Activated CD4-positive, alpha-beta memory T cell treated with anti-CD3 and anti-CD28 coated beads for 36 hours (primary cell): ENCODE data around the gene CYP2D6. TPM values are rescaled to one million over a fixed set of nuclear protein-coding genes. Genes with fewer than 3 reads are reported as not detected.

ENCODE experiments used
- CTCF ChIA-PET: fragments of 350-600 bp; sonication (Branson Sonifier 250); formaldehyde crosslinking; loops from one replicate; lab custom pipeline; 2021; ENCODE audit warnings: antibody characterized with exemption, inconsistent platforms; lab: Charles Lee
- POLR2A ChIA-PET: fragments of 350-600 bp; sonication (Branson Sonifier 250); formaldehyde crosslinking; loops from one replicate; lab custom pipeline; 2021; ENCODE audit warnings: antibody characterized with exemption; lab: Charles Lee
- DNase-seq: peaks from one replicate; pipeline ENCODE4 v3.0.0-alpha.2; 2020
- H3K27ac Mint-ChIP-seq: one replicate; pipeline ENCODE4 v1.8.0; 2021; ENCODE audit warnings: mixed read lengths
- H3K27me3 Mint-ChIP-seq: one replicate; pipeline ENCODE4 v1.8.0; 2021; ENCODE audit warnings: mixed read lengths
- H3K36me3 Mint-ChIP-seq: one replicate; pipeline ENCODE4 v1.8.0; 2021; ENCODE audit warnings: mixed read lengths
- H3K4me1 Mint-ChIP-seq: one replicate; pipeline ENCODE4 v1.8.0; 2021; ENCODE audit warnings: low read depth, mixed read lengths
- H3K4me3 Mint-ChIP-seq: one replicate; pipeline ENCODE4 v1.8.0; 2021; ENCODE audit warnings: mild to moderate bottlenecking, mixed read lengths
- H3K9me3 Mint-ChIP-seq: one replicate; pipeline ENCODE4 v1.8.0; 2021; ENCODE audit warnings: mixed read lengths
- intact Hi-C: fragments of 100-400 bp; cut with micrococcal nuclease; formaldehyde crosslinking; loops from one replicate; pipeline ENCODE4 v1.15.1; 2023
- total RNA-seq, 2 experiments: library from RNA; stranded (reverse); gene quantifications; one replicate each; pipeline ENCODE4 v1.2.3, GENCODE V29; 2021

The CYP2D6 gene
- total RNA-seq, 2 experiments from 2014 or later = 1.5 to 1.9 TPM

DNA sequence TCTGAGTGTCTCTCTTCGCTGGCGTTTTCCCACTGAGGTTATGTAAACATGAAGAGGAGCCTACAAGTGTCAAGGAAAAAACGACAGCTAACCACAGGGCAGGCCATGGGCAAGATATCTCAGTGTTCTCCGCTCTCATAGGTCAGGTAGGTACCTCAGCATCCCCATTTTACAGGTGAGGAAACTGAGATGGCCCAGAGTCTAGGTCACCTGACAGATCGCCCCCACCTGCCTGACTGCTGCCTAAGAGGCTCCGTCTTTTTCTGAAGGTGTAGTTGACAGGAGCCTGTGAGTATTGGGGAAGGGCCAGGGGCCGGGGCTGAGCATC is 39.2 kb downstream of the CYP2D6 start:
- H3K9me3 Mint-ChIP-seq = peaks cover 7% of the 10 kb centered on the region
- H3K4me3 Mint-ChIP-seq = peak overlapping the region; percentile 97
- ChIA-PET CTCF (interaction anchor here (0.7 to 5.5 kb wide), 25 partner anchors 11 to 382 kb away, joined by 3 to 75 read pairs (median 5); partner anchors contain the start of genes CENPM, SEPTIN3 and SMDT1), POLR2A (interaction anchor here (0.8 to 4.3 kb wide), 13 partner anchors 11 to 523 kb away, joined by 3 to 52 read pairs (median 5); partner anchors contain the start of genes CCDC134, CENPM, NAGA and SMDT1)
- H3K36me3 Mint-ChIP-seq = peaks cover 26% of the 10 kb centered on the region
- DNase-seq = no peak
- peak overlapping the region; percentile 99 for H3K27ac Mint-ChIP-seq
- no peaks in the 10 kb centered on the region for H3K27me3 Mint-ChIP-seq
- intact Hi-C loops = loop anchor here (1.0 to 5.0 kb wide), 7 partner anchors 29 to 461 kb away; partner anchors contain the start of genes SERHL2 and SREBF2
- peaks cover 26% of the 10 kb centered on the region for H3K4me1 Mint-ChIP-seq

DNA sequence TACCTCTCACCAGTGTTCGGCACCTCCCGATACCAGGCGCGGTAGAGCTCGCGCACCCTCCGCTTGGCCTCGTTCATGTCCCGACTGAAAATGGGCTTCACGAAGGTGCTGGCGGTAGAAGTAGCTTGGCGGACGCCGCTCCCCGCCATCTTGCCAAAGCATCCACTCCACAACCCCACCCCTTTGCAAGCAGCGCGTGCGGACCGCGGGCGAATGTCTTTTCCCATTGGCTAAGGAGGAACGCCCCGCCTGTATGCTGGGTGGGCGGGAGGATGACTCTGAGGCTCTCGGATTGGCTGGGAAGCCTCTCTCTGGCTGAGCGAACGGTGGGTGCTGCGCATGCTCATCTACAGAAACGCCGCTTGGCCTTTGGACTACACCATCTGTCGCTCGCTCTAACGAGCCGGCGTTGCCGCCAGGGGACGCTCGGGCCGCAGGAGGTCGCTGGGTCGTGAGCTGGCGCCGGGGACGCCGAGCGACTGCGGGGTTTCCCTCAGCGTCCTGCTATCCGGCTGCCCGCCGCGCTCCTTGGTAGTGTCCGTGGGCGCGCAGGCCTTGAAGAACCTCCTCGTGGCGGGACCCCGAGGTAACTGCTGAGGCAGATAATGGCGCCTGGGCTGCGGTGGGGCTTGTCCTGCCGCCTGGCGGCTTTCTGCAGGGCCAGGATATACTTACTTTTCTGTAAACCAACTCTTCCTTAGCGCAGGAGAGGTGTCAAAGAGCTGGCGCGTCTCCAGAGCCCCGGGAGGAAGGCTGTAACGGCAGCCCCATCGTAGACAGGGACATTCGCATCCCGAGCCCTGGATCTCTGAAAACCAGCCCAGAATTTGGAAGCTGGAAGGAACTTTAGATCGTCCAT is 39.8 kb downstream of the CYP2D6 start, which contains the start of gene NDUFA6:
NDUFA6 (minus strand) TSS at position 177 of the 859 bp plus-strand sequence; CDS start at position 149, 28 bp downstream.
- peaks cover 26% of the 10 kb centered on the region for H3K4me1 Mint-ChIP-seq
- POLR2A ChIA-PET = interaction anchor here (0.6 to 4.3 kb wide), 29 partner anchors 11 to 523 kb away, joined by 3 to 52 read pairs (median 4); partner anchors contain the start of genes CCDC134, CENPM, DESI1 and NAGA

DNA sequence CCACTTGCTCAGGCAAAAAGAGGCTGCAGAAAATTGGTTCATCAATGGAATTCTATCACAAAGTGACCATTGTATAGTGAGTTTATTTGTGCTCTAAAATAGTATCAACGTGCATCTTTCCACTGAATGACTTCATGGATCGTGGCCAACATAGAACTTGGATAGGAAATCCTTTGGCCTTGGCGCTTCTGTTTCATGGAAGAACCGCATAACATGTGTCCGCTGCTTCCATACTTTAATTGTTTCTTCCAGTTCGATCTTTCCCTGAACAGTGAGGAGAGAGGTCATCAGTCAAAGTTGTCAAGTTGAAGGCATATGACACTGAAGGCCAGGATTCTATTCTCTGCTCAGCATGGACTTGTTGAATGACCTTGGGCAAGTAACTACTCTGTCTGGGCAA is 44.6 kb downstream of the CYP2D6 start:
- Mint-ChIP-seq H3K27me3 (no peaks in the 10 kb centered on the region), H3K9me3 (peaks cover 7% of the 10 kb centered on the region), H3K27ac (no peak overlapping the region), H3K4me1 (peaks cover 25% of the 10 kb centered on the region), H3K36me3 (peaks cover 45% of the 10 kb centered on the region), H3K4me3 (no peak overlapping the region)
- intact Hi-C loops = no loop called here
- ChIA-PET POLR2A (no interaction called here), CTCF (interaction anchor here (0.8 to 1.4 kb wide), 2 partner anchors 11 to 145 kb away, joined by 3 read pairs; no protein-coding TSS in a partner anchor)
- no peak for DNase-seq

More for the DNA sequence above, 39.8 kb downstream of the CYP2D6 start, which contains the start of gene NDUFA6:
- CTCF ChIA-PET = interaction anchor here (0.7 to 5.5 kb wide), 29 partner anchors 9 to 383 kb away, joined by 3 to 75 read pairs (median 4); partner anchors contain the start of genes CENPM, NAGA, SEPTIN3 and SMDT1
- Mint-ChIP-seq H3K4me3 (peak within 1 kb of the TSS; percentile 97), H3K9me3 (peaks cover 7% of the 10 kb centered on the region), H3K27me3 (no peaks in the 10 kb centered on the region), H3K27ac (peak within 1 kb of the TSS; percentile 99), H3K36me3 (peaks cover 32% of the 10 kb centered on the region)
- intact Hi-C loops = loop anchor here (1.0 to 5.0 kb wide), 11 partner anchors 11 to 461 kb away; partner anchors contain the start of genes NAGA, SERHL2 and SREBF2
- DNase-seq = peak; percentile 99

DNA sequence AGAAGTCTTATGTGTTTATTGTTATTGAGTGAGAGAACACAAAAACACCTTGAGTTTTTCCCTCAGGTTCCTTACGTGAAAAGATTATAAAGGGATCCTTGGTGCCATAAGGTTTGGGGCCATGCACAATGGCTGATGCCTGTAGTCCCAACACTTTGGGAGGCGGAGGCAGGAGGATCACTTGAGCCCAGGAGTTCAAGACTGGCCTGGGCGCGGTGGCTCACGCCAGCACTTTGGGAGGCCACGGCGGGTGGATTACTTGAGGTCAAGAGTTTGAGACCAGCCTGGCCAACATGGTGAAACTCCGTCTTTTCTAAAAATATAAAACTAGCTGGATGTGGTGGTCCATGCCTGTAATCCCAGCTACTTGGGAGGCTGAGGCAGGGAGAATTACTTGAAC is 45.7 kb downstream of the CYP2D6 start:
- H3K27me3 Mint-ChIP-seq = no peaks in the 10 kb centered on the region
- intact Hi-C loops = no loop called here

DNA sequence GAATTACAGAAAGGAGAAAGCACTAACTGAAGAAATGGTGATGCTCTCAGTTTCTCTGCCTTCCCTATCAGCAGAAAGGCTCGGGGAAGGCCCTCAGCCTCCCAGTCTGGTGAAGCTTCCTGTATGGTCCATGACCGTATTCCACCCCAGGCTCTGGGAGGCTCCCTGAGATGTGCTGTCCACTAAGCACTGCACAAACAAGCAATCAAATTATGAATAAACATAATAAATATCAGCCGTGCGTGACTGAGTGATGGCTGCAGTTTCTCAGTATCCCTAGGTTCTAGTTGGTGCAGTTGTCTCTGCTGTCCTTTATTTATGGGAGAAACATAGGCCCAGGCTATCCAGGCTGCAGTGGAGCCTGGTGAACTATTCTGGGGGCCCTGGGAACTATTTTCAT is 47.5 kb downstream of the CYP2D6 start:
- no peak for DNase-seq
- no peak overlapping the region for H3K27ac Mint-ChIP-seq
- POLR2A ChIA-PET = no interaction called here
- intact Hi-C loops = no loop called here
- no peaks in the 10 kb centered on the region for H3K27me3 Mint-ChIP-seq
- CTCF ChIA-PET = no interaction called here
- H3K4me3 Mint-ChIP-seq = no peak overlapping the region
- peaks cover 25% of the 10 kb centered on the region for H3K4me1 Mint-ChIP-seq
- H3K36me3 Mint-ChIP-seq = peaks cover 27% of the 10 kb centered on the region
- no peaks in the 10 kb centered on the region for H3K9me3 Mint-ChIP-seq

More for the DNA sequence above, 45.7 kb downstream of the CYP2D6 start:
- H3K9me3 Mint-ChIP-seq = peaks cover 7% of the 10 kb centered on the region
- DNase-seq = no peak
- H3K4me3 Mint-ChIP-seq = no peak overlapping the region
- peaks cover 39% of the 10 kb centered on the region for H3K36me3 Mint-ChIP-seq
- H3K27ac Mint-ChIP-seq = no peak overlapping the region
- ChIA-PET POLR2A (no interaction called here), CTCF (no interaction called here)
- peaks cover 30% of the 10 kb centered on the region for H3K4me1 Mint-ChIP-seq

DNA sequence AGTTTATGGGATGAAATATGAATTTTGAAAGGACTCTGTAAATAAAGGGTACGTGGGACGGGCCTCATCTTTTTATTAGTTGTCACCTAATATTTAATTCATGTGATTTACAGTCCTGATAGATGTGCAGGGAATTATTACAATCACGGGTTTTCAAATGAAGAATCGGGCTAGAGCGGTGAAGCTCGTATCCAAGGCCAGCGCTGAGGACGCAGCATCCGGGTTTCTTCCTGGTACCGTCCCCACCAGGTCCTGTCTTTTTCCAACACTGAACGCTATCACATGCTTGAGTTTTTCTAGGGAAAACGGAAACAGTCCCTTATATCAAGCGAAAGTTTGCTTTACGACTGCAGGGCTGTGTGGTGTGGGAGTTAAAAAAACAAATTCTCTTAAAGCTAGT is 50.3 kb downstream of the CYP2D6 start:
- ChIA-PET POLR2A (interaction anchor here (0.9 to 3.1 kb wide), 8 partner anchors 10 to 535 kb away, joined by 3 to 52 read pairs (median 4); partner anchors contain the start of genes CENPM, MEI1, NAGA and NDUFA6), CTCF (interaction anchor here (0.8 to 3.1 kb wide), 4 partner anchors 10 to 383 kb away, joined by 3 to 31 read pairs (median 4); partner anchors contain the start of gene NDUFA6)
- H3K27me3 Mint-ChIP-seq = no peaks in the 10 kb centered on the region
- H3K9me3 Mint-ChIP-seq = no peaks in the 10 kb centered on the region
- intact Hi-C loops = loop anchor here (1.0 kb wide), 1 partner anchor 10 kb away; the partner anchor contains the start of gene NDUFA6
- H3K4me1 Mint-ChIP-seq = peaks cover 26% of the 10 kb centered on the region
- H3K4me3 Mint-ChIP-seq = peak overlapping the region; percentile 95
- peak; percentile 31 for DNase-seq
- H3K36me3 Mint-ChIP-seq = peaks cover 10% of the 10 kb centered on the region
- H3K27ac Mint-ChIP-seq = peak overlapping the region; percentile 95

DNA sequence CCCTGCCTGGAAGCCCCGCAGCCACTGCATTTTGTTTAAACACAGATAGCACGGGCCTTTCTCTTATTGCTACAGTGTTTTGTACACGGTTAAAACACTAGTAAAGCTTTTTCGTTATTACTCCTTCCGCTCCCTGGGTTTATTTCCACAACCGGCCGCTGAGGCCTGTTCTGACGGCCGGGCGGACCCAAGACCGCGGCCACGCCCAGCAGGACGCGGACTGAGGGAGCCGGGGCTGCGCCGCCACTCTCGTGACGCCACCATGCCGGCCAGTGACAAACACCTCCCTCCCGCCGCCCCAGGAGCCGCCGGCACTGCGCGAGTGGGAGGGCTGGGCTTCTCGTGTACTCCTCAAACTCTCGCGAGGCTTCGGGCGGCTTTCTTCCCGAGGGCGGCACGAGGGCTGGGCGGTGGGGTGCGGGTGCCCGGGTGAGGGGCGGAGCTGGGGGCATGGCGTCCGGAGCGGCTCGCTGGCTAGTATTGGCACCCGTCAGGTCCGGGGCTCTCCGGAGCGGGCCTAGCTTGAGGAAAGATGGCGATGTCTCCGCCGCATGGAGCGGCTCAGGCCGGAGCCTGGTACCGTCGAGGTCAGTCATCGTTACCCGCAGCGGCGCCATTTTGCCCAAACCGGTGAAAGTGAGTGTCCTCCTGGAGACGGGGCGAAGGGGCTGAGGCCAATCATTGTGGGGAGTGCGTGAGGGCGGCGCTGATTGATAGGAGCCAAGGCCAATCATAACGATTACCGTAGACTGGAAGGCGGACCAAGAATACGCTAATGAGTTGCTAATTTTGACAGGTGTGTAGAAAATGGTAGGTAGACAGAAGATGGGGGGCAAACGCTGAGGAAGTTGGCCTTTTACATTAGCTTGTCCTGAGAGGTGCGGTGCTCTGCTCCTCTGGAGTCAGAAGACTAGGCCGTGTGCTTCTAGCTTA is 51.0 kb downstream of the CYP2D6 start, which contains the start of gene SMDT1:
SMDT1 (plus strand) TSS at position 382 of the 933 bp plus-strand sequence; CDS start at position 451, 69 bp downstream.
- peaks cover 29% of the 10 kb centered on the region for H3K4me1 Mint-ChIP-seq
- no peaks in the 10 kb centered on the region for H3K9me3 Mint-ChIP-seq
- H3K36me3 Mint-ChIP-seq = peaks cover 9% of the 10 kb centered on the region
- ChIA-PET CTCF (interaction anchor here (1.3 to 3.1 kb wide), 2 partner anchors 11 to 383 kb away, joined by 3 to 31 read pairs; partner anchors contain the start of gene NDUFA6), POLR2A (interaction anchor here (0.7 to 3.1 kb wide), 10 partner anchors 9 to 535 kb away, joined by 3 to 52 read pairs (median 4); partner anchors contain the start of genes CENPM, MEI1, NAGA and NDUFA6)
- H3K27ac Mint-ChIP-seq = peak within 1 kb of the TSS; percentile 95
- H3K4me3 Mint-ChIP-seq = peak within 1 kb of the TSS; percentile 95
- intact Hi-C loops = loop anchor here (1.0 kb wide), 1 partner anchor 11 kb away; the partner anchor contains the start of gene NDUFA6
- peak; percentile 98 for DNase-seq
- no peaks in the 10 kb centered on the region for H3K27me3 Mint-ChIP-seq

DNA sequence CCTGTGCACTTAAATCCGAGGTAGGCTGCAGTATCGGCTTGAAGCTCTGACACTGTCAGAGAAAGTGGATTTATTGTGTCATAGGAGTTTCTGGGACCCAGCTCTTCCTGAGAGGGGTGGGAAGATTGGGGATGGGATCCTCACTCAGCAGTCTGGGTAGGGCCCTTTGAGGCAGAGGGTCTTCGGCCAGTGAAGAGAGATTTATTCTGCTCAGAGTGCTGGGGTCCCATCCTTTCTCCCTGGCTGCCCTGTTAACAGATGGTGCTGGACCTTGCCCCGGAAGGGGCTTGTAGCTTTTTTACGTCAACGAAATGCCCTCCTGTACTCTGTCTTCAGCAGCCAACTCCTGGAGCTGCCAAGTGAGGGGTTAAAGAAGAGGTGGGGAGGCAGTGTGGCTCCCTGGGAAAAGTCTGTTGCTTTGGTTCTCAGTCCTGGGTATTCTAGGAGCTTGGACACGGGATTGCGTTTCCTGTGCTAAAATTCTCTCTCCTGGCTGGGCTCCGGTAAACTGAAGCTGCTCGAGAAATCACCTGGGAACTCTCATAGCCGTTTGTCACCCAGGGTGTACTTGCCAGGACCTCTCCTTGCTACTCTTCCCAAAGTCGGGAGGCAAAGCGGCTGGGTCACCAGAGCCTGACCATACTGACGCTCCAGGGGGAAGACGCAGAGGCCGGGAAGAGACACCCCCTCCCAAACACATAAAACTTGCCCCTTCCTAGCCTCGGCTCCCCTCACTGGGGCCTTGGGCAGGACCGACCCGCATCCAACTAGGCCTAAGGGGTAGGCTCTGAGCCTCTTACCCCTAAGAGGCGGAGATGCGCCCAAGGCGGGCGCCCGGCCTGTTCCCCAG is 51.9 kb downstream of the CYP2D6 start:
- peaks cover 6% of the 10 kb centered on the region for H3K36me3 Mint-ChIP-seq
- CTCF ChIA-PET = interaction anchor here (1.1 to 3.1 kb wide), 2 partner anchors 12 to 132 kb away, joined by 3 to 31 read pairs; partner anchors contain the start of genes CENPM and NDUFA6
- POLR2A ChIA-PET = interaction anchor here (0.7 to 3.1 kb wide), 6 partner anchors 8 to 190 kb away, joined by 3 to 52 read pairs (median 6); partner anchors contain the start of genes CENPM, NAGA, NDUFA6 and WBP2NL
- no peak for DNase-seq
- H3K9me3 Mint-ChIP-seq = no peaks in the 10 kb centered on the region
- H3K4me1 Mint-ChIP-seq = peaks cover 31% of the 10 kb centered on the region
- no peaks in the 10 kb centered on the region for H3K27me3 Mint-ChIP-seq
- peak overlapping the region; percentile 95 for H3K27ac Mint-ChIP-seq
- H3K4me3 Mint-ChIP-seq = peak overlapping the region; percentile 95
- intact Hi-C loops = no loop called here

DNA sequence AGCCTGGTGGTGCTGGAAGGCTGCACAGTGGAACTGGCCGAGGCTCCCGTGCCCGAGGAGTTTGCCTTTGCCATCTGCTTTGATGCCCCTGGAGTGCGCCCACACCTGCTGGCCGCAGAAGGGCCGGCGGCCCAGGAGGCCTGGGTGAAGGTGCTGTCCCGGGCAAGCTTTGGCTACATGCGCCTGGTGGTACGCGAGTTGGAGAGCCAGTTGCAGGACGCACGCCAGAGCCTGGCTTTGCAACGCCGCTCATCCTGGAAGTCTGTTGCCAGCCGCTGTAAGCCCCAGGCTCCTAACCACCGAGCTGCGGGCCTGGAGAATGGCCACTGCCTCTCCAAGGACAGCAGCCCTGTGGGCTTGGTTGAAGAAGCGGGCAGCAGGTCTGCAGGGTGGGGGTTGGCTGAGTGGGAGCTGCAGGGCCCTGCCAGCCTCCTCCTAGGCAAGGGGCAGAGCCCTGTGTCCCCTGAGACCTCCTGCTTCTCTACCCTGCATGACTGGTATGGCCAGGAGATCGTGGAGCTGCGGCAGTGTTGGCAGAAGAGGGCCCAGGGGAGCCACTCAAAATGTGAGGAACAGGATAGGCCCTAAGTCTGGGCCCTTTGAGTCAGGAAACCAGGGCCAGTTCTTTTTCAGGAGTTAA is 53.0 kb downstream of the CYP2D6 start:
- H3K36me3 Mint-ChIP-seq = peaks cover 4% of the 10 kb centered on the region
- H3K27ac Mint-ChIP-seq = peak overlapping the region; percentile 5
- intact Hi-C loops = no loop called here
- peaks cover 38% of the 10 kb centered on the region for H3K4me1 Mint-ChIP-seq
- no peaks in the 10 kb centered on the region for H3K27me3 Mint-ChIP-seq
- no peak overlapping the region for H3K4me3 Mint-ChIP-seq
- no peak for DNase-seq
- ChIA-PET POLR2A (interaction anchor here (3.1 kb wide), 1 partner anchor 12 kb away, joined by 52 read pairs; the partner anchor contains the start of gene NDUFA6), CTCF (interaction anchor here (1.1 to 3.1 kb wide), 2 partner anchors 13 to 131 kb away, joined by 3 to 31 read pairs; partner anchors contain the start of genes CENPM and NDUFA6)
- no peaks in the 10 kb centered on the region for H3K9me3 Mint-ChIP-seq
